Upper lobe of left lung (tissue), 4 donors: ENCODE data around the gene CDC42BPA.

Experiments used
- EP300 ChIP-seq, 4 donors: sonication (generic); formaldehyde crosslinking; IDR thresholded peaks; one replicate each; pipeline ENCODE4 v1.5.1; 2017; ENCODE audit warnings: antibody characterized with exemption in 4 of 4, control low read depth in 2 of 4
- POLR2A ChIP-seq, 4 donors: fragments of 450-650 bp; IDR thresholded peaks; one replicate each; pipeline ENCODE4 v1.5.1; 2016 to 2017; ENCODE audit warnings: antibody characterized with exemption in 4 of 4, mild to moderate bottlenecking in 2 of 4
- POLR2AphosphoS5 ChIP-seq, 2 donors: sonication (generic); formaldehyde crosslinking; IDR thresholded peaks; one replicate each; pipeline ENCODE4 v1.5.1; 2017; ENCODE audit warnings: antibody characterized with exemption in 2 of 2
- TF ChIP-seq, protein P1 (sequence below), 6 experiments: fragments of 450-650 bp in 4 of 6; fragments of 200-600 bp in 2 of 6; sonication (generic) in 2 of 6; IDR thresholded peaks; one replicate each; pipeline ENCODE4 v1.5.1; 2016 to 2019; ENCODE audit warnings: antibody characterized with exemption in 6 of 6

DNA sequence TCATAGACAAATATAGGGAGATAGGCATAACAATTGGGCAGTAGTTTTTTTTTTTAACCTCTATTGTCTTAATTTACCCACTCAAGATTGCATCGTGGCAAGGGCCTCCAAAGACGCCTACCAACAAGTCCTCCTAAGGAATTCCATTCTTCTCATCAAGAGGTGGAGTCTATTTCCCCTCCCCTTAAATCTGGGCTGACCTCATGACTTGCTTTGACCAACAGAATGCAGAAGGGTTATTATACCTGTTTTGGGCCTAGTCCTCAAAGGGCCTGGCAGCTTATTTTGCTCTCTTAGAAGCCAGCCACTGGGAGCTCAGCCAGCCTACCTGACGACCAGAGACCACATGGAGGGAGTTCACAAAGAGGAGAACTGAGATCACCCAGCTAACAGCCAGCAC is 285.9 kb downstream of the CDC42BPA start:
- TF ChIP-seq, protein P1, sequence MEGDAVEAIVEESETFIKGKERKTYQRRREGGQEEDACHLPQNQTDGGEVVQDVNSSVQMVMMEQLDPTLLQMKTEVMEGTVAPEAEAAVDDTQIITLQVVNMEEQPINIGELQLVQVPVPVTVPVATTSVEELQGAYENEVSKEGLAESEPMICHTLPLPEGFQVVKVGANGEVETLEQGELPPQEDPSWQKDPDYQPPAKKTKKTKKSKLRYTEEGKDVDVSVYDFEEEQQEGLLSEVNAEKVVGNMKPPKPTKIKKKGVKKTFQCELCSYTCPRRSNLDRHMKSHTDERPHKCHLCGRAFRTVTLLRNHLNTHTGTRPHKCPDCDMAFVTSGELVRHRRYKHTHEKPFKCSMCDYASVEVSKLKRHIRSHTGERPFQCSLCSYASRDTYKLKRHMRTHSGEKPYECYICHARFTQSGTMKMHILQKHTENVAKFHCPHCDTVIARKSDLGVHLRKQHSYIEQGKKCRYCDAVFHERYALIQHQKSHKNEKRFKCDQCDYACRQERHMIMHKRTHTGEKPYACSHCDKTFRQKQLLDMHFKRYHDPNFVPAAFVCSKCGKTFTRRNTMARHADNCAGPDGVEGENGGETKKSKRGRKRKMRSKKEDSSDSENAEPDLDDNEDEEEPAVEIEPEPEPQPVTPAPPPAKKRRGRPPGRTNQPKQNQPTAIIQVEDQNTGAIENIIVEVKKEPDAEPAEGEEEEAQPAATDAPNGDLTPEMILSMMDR (IDR thresholded peaks at IDR 0.05): no peak
- TF ChIP-seq POLR2AphosphoS5 (IDR thresholded peaks at IDR 0.05) (no peak), EP300 (IDR thresholded peaks at IDR 0.05) (no peak), POLR2A (IDR thresholded peaks at IDR 0.05) (no peak)
